Esophagus (tissue), 2 donors: Measurements from ENCODE around the gene TMED6. TPM values are rescaled to one million over a fixed set of nuclear protein-coding genes. Genes with fewer than 3 reads are reported as not detected.

Experiments
- H3K27ac ChIP-seq, 2 donors: one replicate each; pipeline ENCODE4 v1.5.1; 2013; ENCODE audit warnings: low read depth in 2 of 2, mild to moderate bottlenecking in 2 of 2, inconsistent platforms in 1 of 2, low read length in 1 of 2, moderate library complexity in 1 of 2
- H3K27me3 ChIP-seq, 2 donors: one replicate each; pipeline ENCODE4 v1.6.1; 2013; ENCODE audit warnings: low read length in 2 of 2, control low read depth in 1 of 2, mild to moderate bottlenecking in 1 of 2; ENCODE audit not compliant: insufficient read depth in 2 of 2, control insufficient read depth in 1 of 2
- H3K36me3 ChIP-seq, 2 donors: one replicate each; pipeline ENCODE4 v1.6.1; 2013; ENCODE audit warnings: low read length in 1 of 2; ENCODE audit not compliant: control insufficient read depth in 2 of 2, insufficient read depth in 2 of 2
- H3K4me1 ChIP-seq, 2 donors: one replicate each; pipeline ENCODE4 v1.6.1; 2013; ENCODE audit warnings: low read length in 1 of 2; ENCODE audit not compliant: control insufficient read depth in 2 of 2, insufficient read depth in 2 of 2
- H3K4me3 ChIP-seq, 2 donors: one replicate each; pipeline ENCODE4 v1.5.1; 2013; ENCODE audit warnings: low read length in 2 of 2, mild to moderate bottlenecking in 2 of 2, low read depth in 1 of 2, moderate library complexity in 1 of 2
- H3K9me3 ChIP-seq, 2 donors: one replicate each; pipeline ENCODE4 v1.6.1; 2013; ENCODE audit warnings: mild to moderate bottlenecking in 2 of 2, low read depth in 1 of 2, low read length in 1 of 2, moderate library complexity in 1 of 2; ENCODE audit not compliant: control insufficient read depth in 2 of 2, insufficient read depth in 1 of 2
- WGBS, 2 donors: extraction: QIAGEN DNeasy Blood & Tissue Kit; methylation state at CpG; one replicate each; pipeline ENCODE4 v1.1.7; 2013; 5-methylcytosine and 5-hydroxymethylcytosine counted together
- polyA plus RNA-seq, 2 donors: library from polyadenylated mRNA; stranded (reverse); fragments of 200-250 nt; gene quantifications; one replicate each; pipeline ENCODE4 v1.2.3, GENCODE V29; 2013
- donor health status: healthy with polysubstance abuse.
- donor health status: Bipolar disorder and iron deficiency.

TMED6 gene
- polyA plus RNA-seq, 2 donors, result 0.33 TPM; not detected in 1

GRCh38 chr16:69381231-69381630 lies 29.6 kb upstream of the TMED6 start:
- Histone ChIP-seq H3K36me3 (peaks cover 3% of the 10 kb centered on the region in 2 donors), H3K4me3 (no peak overlapping the region), H3K9me3 (no peaks in the 10 kb centered on the region), H3K27ac (no peak overlapping the region), H3K27me3 (no peaks in the 10 kb centered on the region), H3K4me1 (no peaks in the 10 kb centered on the region)
- 76 to 77% methylated on average over 2 of the region's 2 CpGs for WGBS, 2 donors

- 67 to 76% methylated on average over 1 of the region's 1 CpG for WGBS, 2 donors
- Histone ChIP-seq H3K9me3 (no peaks in the 10 kb centered on the region), H3K27me3 (no peaks in the 10 kb centered on the region), H3K36me3 (peaks cover 3% of the 10 kb centered on the region in 2 donors), H3K27ac (no peak overlapping the region), H3K4me3 (no peak overlapping the region), H3K4me1 (no peaks in the 10 kb centered on the region)
These were observed 27.2 kb upstream of the TMED6 start for GRCh38 chr16:69378760-69379159.

GRCh38 chr16:69378036-69378435 lies 26.4 kb upstream of the TMED6 start:
- Histone ChIP-seq H3K9me3 (no peaks in the 10 kb centered on the region), H3K36me3 (peaks cover 3% of the 10 kb centered on the region in 2 donors), H3K4me1 (no peaks in the 10 kb centered on the region), H3K27me3 (no peaks in the 10 kb centered on the region), H3K27ac (no peak overlapping the region), H3K4me3 (no peak overlapping the region)
- 93 to 100% methylated on average over 1 of the region's 1 CpG for WGBS, 2 donors

- Histone ChIP-seq H3K27ac (no peak overlapping the region), H3K36me3 (no peaks in the 10 kb centered on the region), H3K4me1 (no peaks in the 10 kb centered on the region), H3K4me3 (no peak overlapping the region), H3K27me3 (no peaks in the 10 kb centered on the region), H3K9me3 (no peaks in the 10 kb centered on the region)
- WGBS, 2 donors, result 97 to 100% methylated on average over 10 of the region's 10 CpGs
These were observed 24.9 kb upstream of the TMED6 start for GRCh38 chr16:69376393-69377059.

- H3K27ac ChIP-seq, result no peak overlapping the region
- H3K4me3 ChIP-seq, result no peak overlapping the region
- no peaks in the 10 kb centered on the region for H3K27me3 ChIP-seq
- H3K9me3 ChIP-seq, result no peaks in the 10 kb centered on the region
- WGBS, 2 donors, result 93 to 95% methylated on average over 1 of the region's 1 CpG
- peaks cover 0 to 9% of the 10 kb centered on the region in 2 donors for H3K36me3 ChIP-seq
- H3K4me1 ChIP-seq, result no peaks in the 10 kb centered on the region
These were observed 21.4 kb upstream of the TMED6 start for GRCh38 chr16:69373019-69373418.

- H3K4me3 ChIP-seq, result no peak overlapping the region
- H3K9me3 ChIP-seq, result no peaks in the 10 kb centered on the region
- WGBS, 2 donors, result 85 to 89% methylated on average over 2 of the region's 2 CpGs
- H3K27ac ChIP-seq, result no peak overlapping the region
- H3K27me3 ChIP-seq, result no peaks in the 10 kb centered on the region
- peaks cover 7 to 16% of the 10 kb centered on the region in 2 donors for H3K36me3 ChIP-seq
- H3K4me1 ChIP-seq, result no peaks in the 10 kb centered on the region
These were observed 20.0 kb upstream of the TMED6 start for GRCh38 chr16:69371564-69371963.

DNA sequence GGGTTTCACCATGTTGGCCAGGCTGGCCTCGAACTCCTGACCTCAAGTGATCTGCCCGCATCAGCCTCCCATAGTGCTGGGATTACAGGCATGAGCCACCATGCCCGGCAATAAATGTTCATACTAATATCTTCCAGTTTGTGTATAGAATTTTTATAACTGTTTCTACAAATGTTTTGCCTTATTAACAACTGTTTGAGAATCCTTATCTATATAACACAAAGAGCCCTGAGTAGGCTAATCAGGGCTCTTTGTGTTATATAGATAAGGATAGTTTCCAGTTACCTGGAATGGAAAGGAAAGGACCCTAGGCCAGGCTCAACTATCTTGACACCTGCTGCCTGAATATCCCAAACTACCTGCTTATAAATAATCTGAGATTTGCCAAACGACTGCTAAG lies 17.3 kb upstream of the TMED6 start:
- H3K4me3 ChIP-seq, result no peak overlapping the region
- H3K27ac ChIP-seq, result no peak overlapping the region
- peaks cover 9 to 34% of the 10 kb centered on the region in 2 donors for H3K36me3 ChIP-seq
- no peaks in the 10 kb centered on the region for H3K9me3 ChIP-seq
- WGBS, 2 donors, result 85 to 96% methylated on average over 4 of the region's 4 CpGs
- no peaks in the 10 kb centered on the region for H3K4me1 ChIP-seq
- no peaks in the 10 kb centered on the region for H3K27me3 ChIP-seq

DNA sequence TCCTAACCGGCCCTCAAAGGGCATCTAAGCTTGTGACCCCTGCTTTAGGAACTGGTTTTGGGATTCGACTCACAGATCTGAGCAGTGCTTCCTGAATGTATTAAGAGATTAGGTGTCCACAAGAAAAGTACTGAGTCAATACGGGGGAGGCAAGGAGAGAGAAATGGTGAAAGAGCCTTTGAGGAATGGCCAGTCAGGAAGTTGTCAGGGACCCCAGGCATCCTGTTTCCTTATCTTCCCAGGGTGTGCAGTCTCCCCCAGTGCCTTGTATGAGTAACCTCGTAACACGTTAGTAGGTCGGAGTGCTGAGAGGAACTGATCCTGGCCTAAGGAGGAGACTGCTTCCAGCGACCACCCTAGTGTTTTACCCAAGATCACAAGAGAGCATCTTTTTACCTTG lies 16.4 kb upstream of the TMED6 start:
- Histone ChIP-seq H3K27me3 (no peaks in the 10 kb centered on the region), H3K4me3 (no peak overlapping the region), H3K36me3 (peaks cover 9 to 34% of the 10 kb centered on the region in 2 donors), H3K27ac (no peak overlapping the region), H3K4me1 (no peaks in the 10 kb centered on the region), H3K9me3 (no peaks in the 10 kb centered on the region)
- 84 to 88% methylated on average over 7 of the region's 7 CpGs for WGBS, 2 donors

- Histone ChIP-seq H3K4me3 (no peak overlapping the region), H3K9me3 (no peaks in the 10 kb centered on the region), H3K4me1 (no peaks in the 10 kb centered on the region), H3K36me3 (peaks cover 9 to 34% of the 10 kb centered on the region in 2 donors), H3K27me3 (no peaks in the 10 kb centered on the region), H3K27ac (no peak overlapping the region)
- 84 to 89% methylated on average over 7 of the region's 7 CpGs for WGBS, 2 donors
These were observed 14.8 kb upstream of the TMED6 start for GRCh38 chr16:69366431-69366830.

- Histone ChIP-seq H3K27ac (no peak overlapping the region), H3K4me1 (no peaks in the 10 kb centered on the region), H3K4me3 (no peak overlapping the region), H3K9me3 (no peaks in the 10 kb centered on the region), H3K27me3 (no peaks in the 10 kb centered on the region), H3K36me3 (peaks cover 9 to 34% of the 10 kb centered on the region in 2 donors)
- 85 to 88% methylated on average over 2 of the region's 2 CpGs for WGBS, 2 donors
These were observed 14.3 kb upstream of the TMED6 start for GRCh38 chr16:69365901-69366300.
